Measurements from ENCODE around the gene MNDA. TPM values are rescaled to one million over a fixed set of nuclear protein-coding genes. Genes with fewer than 3 reads are reported as not detected.

MNDA gene
- total RNA-seq = under 1 TPM; 0.50 to 0.55 TPM
- polyA plus RNA-seq = under 1 TPM; 0.29 to 0.57 TPM

DNA sequence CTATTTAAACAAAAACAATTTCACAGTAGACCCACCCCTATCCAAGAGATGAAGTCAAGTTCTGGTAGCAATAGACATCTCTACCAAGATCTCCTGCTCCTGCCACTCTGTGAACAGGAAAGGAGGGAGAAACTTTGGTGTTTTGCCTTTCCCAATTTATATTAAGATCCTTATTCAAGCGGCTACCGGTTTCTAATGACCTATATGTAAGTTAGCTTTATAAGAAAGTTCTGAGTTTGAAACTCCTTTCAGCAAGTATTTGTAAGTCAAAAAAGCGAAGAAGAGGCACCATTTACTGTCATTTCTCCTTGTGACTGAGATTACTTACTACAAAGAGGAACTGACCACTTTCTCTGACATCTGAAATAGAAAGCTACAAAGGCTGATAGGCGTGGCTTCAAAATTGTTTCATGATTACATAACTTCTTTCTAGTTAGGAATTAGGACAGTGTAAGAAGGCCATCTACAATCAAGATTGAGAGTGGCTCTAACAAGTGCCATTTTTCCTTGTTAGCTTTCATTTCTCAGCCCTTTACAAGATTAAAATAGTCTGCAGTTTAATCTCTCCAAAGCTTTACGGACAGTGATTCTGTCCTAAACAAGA lies at the start of gene MNDA:
TSS of gene MNDA (plus strand) at position 448 of the 604 bp plus-strand sequence. CDS start 10,803 bp downstream, outside the sequence.
- Mint-ChIP-seq H3K27ac (no peak within 1 kb of the TSS), H3K4me1 (peaks cover 0 to 7% (median 6%) of the 10 kb centered on the region in 4 donors), H3K4me3 (no peak within 1 kb of the TSS), H3K36me3 (peaks cover 1 to 11% of the 10 kb centered on the region in 2 donors), H3K9me3 (peaks cover 0 to 32% (median 23%) of the 10 kb centered on the region in 8 donors), H3K27me3 (no peaks in the 10 kb centered on the region)
- DNase-seq = no peak
- intact Hi-C loops (cut with micrococcal nuclease) = no loop called here
- no peak within 1 kb of the TSS for H3K27ac ChIP-seq (ENCODE audit: low read depth, low read length)
- CTCF ChIA-PET (ENCODE audit: partially characterized antibody) = no interaction called here
- H3K9me3 ChIP-seq (ENCODE audit: control insufficient read depth in 1 of 2, low read length in 2 of 2) = no peaks in the 10 kb centered on the region
- no peak within 1 kb of the TSS for H3K4me3 ChIP-seq (ENCODE audit: low read length in 2 of 2)
- H3K4me1 ChIP-seq (ENCODE audit: insufficient read depth, low read length) = no peaks in the 10 kb centered on the region
- no peaks in the 10 kb centered on the region for H3K27me3 ChIP-seq (ENCODE audit: insufficient read depth, low read length)
- H3K36me3 ChIP-seq (ENCODE audit: insufficient read depth, low read length) = no peaks in the 10 kb centered on the region
- POLR2A ChIA-PET (ENCODE audit: partially characterized antibody) = no interaction called here

- Mint-ChIP-seq H3K9me3 (no peaks in the 10 kb centered on the region), H3K4me3 (no peak overlapping the region), H3K4me1 (no peaks in the 10 kb centered on the region), H3K27me3 (peaks cover 0 to 3% of the 10 kb centered on the region in 2 donors), H3K27ac (peak overlapping the region in 1 of 7 donors; percentile 37), H3K36me3 (no peaks in the 10 kb centered on the region)
- no peaks in the 10 kb centered on the region for H3K9me3 ChIP-seq (ENCODE audit: control insufficient read depth in 1 of 2, low read length in 2 of 2)
- no peaks in the 10 kb centered on the region for H3K36me3 ChIP-seq (ENCODE audit: insufficient read depth, low read length)
- H3K4me3 ChIP-seq (ENCODE audit: low read length in 2 of 2) = no peak overlapping the region
- CTCF ChIA-PET (ENCODE audit: partially characterized antibody) = interaction anchor here (0.6 to 5.9 kb wide), 9 partner anchors 9 to 283 kb away, joined by 3 to 38 read pairs (median 4); partner anchors contain the start of gene AIM2
- peak in 4 of 5 donors; percentile 26 to 39 (median 33) for DNase-seq
- intact Hi-C loops (cut with micrococcal nuclease) = loop anchor here (1.0 to 5.0 kb wide), 2 partner anchors 205 to 284 kb away; partner anchors contain the start of gene AIM2
- H3K4me1 ChIP-seq (ENCODE audit: insufficient read depth, low read length) = no peaks in the 10 kb centered on the region
- H3K27ac ChIP-seq (ENCODE audit: low read depth, low read length) = no peak overlapping the region
- POLR2A ChIA-PET (ENCODE audit: partially characterized antibody) = interaction anchor here (1.3 to 2.0 kb wide), 2 partner anchors 275 to 279 kb away, joined by 3 to 5 read pairs; no protein-coding TSS in a partner anchor
- H3K27me3 ChIP-seq (ENCODE audit: insufficient read depth, low read length) = no peaks in the 10 kb centered on the region
Measured at GRCh38 chr1:158793604-158794003, 37.5 kb upstream of the MNDA start.

DNA sequence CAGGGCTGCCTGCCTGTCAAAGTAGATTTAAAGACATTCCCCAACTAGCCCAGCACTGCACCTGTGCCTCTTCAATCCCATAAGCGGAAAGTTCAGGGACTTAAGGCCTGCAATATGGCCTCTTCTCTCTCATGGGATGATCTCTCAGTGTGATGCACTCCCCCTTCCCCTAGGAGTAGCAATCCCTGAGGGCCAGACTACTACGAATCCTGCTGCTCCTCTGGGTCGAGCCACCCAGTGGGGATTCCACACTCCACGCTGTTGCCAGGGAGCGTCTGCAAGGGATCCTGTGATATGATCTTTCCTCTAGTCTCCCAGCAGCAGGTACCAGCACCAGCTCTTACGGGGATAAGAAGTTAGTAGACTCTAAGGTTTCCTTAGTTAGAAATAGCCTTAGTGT lies 36.9 kb upstream of the MNDA start:
- peaks cover 0 to 3% of the 10 kb centered on the region in 2 donors for H3K27me3 Mint-ChIP-seq
- H3K27me3 ChIP-seq (ENCODE audit: insufficient read depth, low read length) = no peaks in the 10 kb centered on the region
- no peak overlapping the region for H3K4me3 ChIP-seq (ENCODE audit: low read length in 2 of 2)
- no peaks in the 10 kb centered on the region for H3K4me1 ChIP-seq (ENCODE audit: insufficient read depth, low read length)
- H3K4me3 Mint-ChIP-seq = no peak overlapping the region
- H3K36me3 ChIP-seq (ENCODE audit: insufficient read depth, low read length) = no peaks in the 10 kb centered on the region
- no peak overlapping the region for H3K27ac Mint-ChIP-seq
- no peaks in the 10 kb centered on the region for H3K9me3 ChIP-seq (ENCODE audit: control insufficient read depth in 1 of 2, low read length in 2 of 2)
- H3K4me1 Mint-ChIP-seq = no peaks in the 10 kb centered on the region
- intact Hi-C loops (cut with micrococcal nuclease) = loop anchor here (5.0 kb wide), 1 partner anchor 283 kb away; the partner anchor contains the start of gene AIM2
- ChIA-PET POLR2A (ENCODE audit: partially characterized antibody) (interaction anchor here (1.3 to 2.0 kb wide), 2 partner anchors 274 to 278 kb away, joined by 3 to 5 read pairs; no protein-coding TSS in a partner anchor), CTCF (ENCODE audit: partially characterized antibody) (interaction anchor here (0.6 to 5.9 kb wide), 9 partner anchors 10 to 282 kb away, joined by 3 to 38 read pairs (median 4); partner anchors contain the start of gene AIM2)
- DNase-seq = no peak
- H3K9me3 Mint-ChIP-seq = no peaks in the 10 kb centered on the region
- H3K27ac ChIP-seq (ENCODE audit: low read depth, low read length) = no peak overlapping the region
- H3K36me3 Mint-ChIP-seq = no peaks in the 10 kb centered on the region

DNA sequence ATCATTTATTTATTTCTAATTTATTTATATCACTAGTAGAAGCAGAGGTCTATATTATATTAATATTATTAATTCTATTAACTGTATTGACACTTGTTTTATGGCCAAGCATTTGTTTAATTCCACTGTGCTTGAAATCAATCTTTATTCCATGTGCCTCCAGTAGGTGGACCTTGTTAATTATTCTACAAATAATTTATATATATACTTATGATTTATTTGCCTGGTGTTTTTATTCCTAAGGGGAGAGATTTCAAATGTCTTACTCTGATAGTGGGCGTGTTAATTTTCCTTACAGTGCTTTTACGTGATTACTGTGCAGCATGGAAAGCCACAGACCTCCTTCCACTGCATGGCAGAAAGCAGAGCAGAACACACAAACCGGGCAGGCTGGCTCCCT lies 32.6 kb upstream of the MNDA start:
- H3K9me3 Mint-ChIP-seq = no peaks in the 10 kb centered on the region
- H3K36me3 Mint-ChIP-seq = no peaks in the 10 kb centered on the region
- Histone ChIP-seq H3K27ac (ENCODE audit: low read depth, low read length) (no peak overlapping the region), H3K4me1 (ENCODE audit: insufficient read depth, low read length) (no peaks in the 10 kb centered on the region), H3K27me3 (ENCODE audit: insufficient read depth, low read length) (no peaks in the 10 kb centered on the region), H3K36me3 (ENCODE audit: insufficient read depth, low read length) (no peaks in the 10 kb centered on the region), H3K4me3 (ENCODE audit: low read length in 2 of 2) (no peak overlapping the region), H3K9me3 (ENCODE audit: control insufficient read depth in 1 of 2, low read length in 2 of 2) (no peaks in the 10 kb centered on the region)
- DNase-seq = no peak
- no peak overlapping the region for H3K27ac Mint-ChIP-seq
- intact Hi-C loops (cut with micrococcal nuclease) = loop anchor here (1.0 kb wide), 1 partner anchor 200 kb away; no protein-coding TSS in a partner anchor
- no peak overlapping the region for H3K4me3 Mint-ChIP-seq
- H3K27me3 Mint-ChIP-seq = peaks cover 5 to 15% of the 10 kb centered on the region in 2 donors
- ChIA-PET CTCF (ENCODE audit: partially characterized antibody) (no interaction called here), POLR2A (ENCODE audit: partially characterized antibody) (no interaction called here)
- H3K4me1 Mint-ChIP-seq = no peaks in the 10 kb centered on the region

DNA sequence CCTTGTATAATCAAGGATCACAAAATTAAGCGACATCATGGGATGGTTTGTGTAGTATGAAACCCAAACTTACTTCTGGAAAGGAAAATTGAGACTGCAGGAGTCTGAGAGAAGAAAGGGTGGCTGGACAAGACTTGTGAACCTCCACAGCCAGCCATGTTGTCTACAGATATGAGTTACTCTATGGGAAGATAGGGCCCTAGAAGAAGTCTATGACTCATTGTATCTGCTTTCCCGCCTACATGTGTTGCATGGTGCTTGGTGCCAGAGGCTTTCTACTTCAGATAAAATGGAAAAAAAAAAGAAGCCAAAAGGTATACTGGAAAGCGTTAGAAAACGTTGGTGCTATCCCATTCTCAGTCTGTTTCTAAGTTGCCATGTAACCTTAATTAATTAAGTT lies 31.5 kb upstream of the MNDA start:
- peaks cover 7 to 15% of the 10 kb centered on the region in 2 donors for H3K27me3 Mint-ChIP-seq
- H3K36me3 Mint-ChIP-seq = no peaks in the 10 kb centered on the region
- no peaks in the 10 kb centered on the region for H3K4me1 Mint-ChIP-seq
- ChIA-PET CTCF (ENCODE audit: partially characterized antibody) (interaction anchor here (1.3 kb wide), 1 partner anchor 199 kb away, joined by 4 read pairs; no protein-coding TSS in a partner anchor), POLR2A (ENCODE audit: partially characterized antibody) (no interaction called here)
- no peak overlapping the region for H3K4me3 Mint-ChIP-seq
- Histone ChIP-seq H3K27me3 (ENCODE audit: insufficient read depth, low read length) (no peaks in the 10 kb centered on the region), H3K27ac (ENCODE audit: low read depth, low read length) (no peak overlapping the region), H3K36me3 (ENCODE audit: insufficient read depth, low read length) (no peaks in the 10 kb centered on the region), H3K9me3 (ENCODE audit: control insufficient read depth in 1 of 2, low read length in 2 of 2) (no peaks in the 10 kb centered on the region), H3K4me3 (ENCODE audit: low read length in 2 of 2) (no peak overlapping the region), H3K4me1 (ENCODE audit: insufficient read depth, low read length) (no peaks in the 10 kb centered on the region)
- intact Hi-C loops (cut with micrococcal nuclease) = no loop called here
- no peaks in the 10 kb centered on the region for H3K9me3 Mint-ChIP-seq
- no peak overlapping the region for H3K27ac Mint-ChIP-seq
- no peak for DNase-seq

- POLR2A ChIA-PET (ENCODE audit: partially characterized antibody) = no interaction called here
- Mint-ChIP-seq H3K9me3 (no peaks in the 10 kb centered on the region), H3K27ac (no peak overlapping the region), H3K27me3 (peaks cover 7 to 15% of the 10 kb centered on the region in 2 donors), H3K4me1 (no peaks in the 10 kb centered on the region), H3K4me3 (no peak overlapping the region), H3K36me3 (no peaks in the 10 kb centered on the region)
- no peaks in the 10 kb centered on the region for H3K4me1 ChIP-seq (ENCODE audit: insufficient read depth, low read length)
- no peak for DNase-seq
- no peaks in the 10 kb centered on the region for H3K27me3 ChIP-seq (ENCODE audit: insufficient read depth, low read length)
- intact Hi-C loops (cut with micrococcal nuclease) = no loop called here
- no peak overlapping the region for H3K4me3 ChIP-seq (ENCODE audit: low read length in 2 of 2)
- H3K36me3 ChIP-seq (ENCODE audit: insufficient read depth, low read length) = no peaks in the 10 kb centered on the region
- H3K27ac ChIP-seq (ENCODE audit: low read depth, low read length) = no peak overlapping the region
- no peaks in the 10 kb centered on the region for H3K9me3 ChIP-seq (ENCODE audit: control insufficient read depth in 1 of 2, low read length in 2 of 2)
- CTCF ChIA-PET (ENCODE audit: partially characterized antibody) = no interaction called here
Measured at GRCh38 chr1:158800526-158800925, 30.6 kb upstream of the MNDA start.

GRCh38 chr1:158801396-158801795 lies 29.8 kb upstream of the MNDA start:
- H3K27ac Mint-ChIP-seq = no peak overlapping the region
- Histone ChIP-seq H3K4me3 (ENCODE audit: low read length in 2 of 2) (no peak overlapping the region), H3K27me3 (ENCODE audit: insufficient read depth, low read length) (no peaks in the 10 kb centered on the region), H3K4me1 (ENCODE audit: insufficient read depth, low read length) (no peaks in the 10 kb centered on the region), H3K36me3 (ENCODE audit: insufficient read depth, low read length) (no peaks in the 10 kb centered on the region), H3K27ac (ENCODE audit: low read depth, low read length) (no peak overlapping the region), H3K9me3 (ENCODE audit: control insufficient read depth in 1 of 2, low read length in 2 of 2) (no peaks in the 10 kb centered on the region)
- POLR2A ChIA-PET (ENCODE audit: partially characterized antibody) = no interaction called here
- H3K9me3 Mint-ChIP-seq = no peaks in the 10 kb centered on the region
- H3K27me3 Mint-ChIP-seq = peaks cover 7 to 15% of the 10 kb centered on the region in 2 donors
- no peak overlapping the region for H3K4me3 Mint-ChIP-seq
- DNase-seq = no peak
- intact Hi-C loops (cut with micrococcal nuclease) = no loop called here
- H3K36me3 Mint-ChIP-seq = no peaks in the 10 kb centered on the region
- no peaks in the 10 kb centered on the region for H3K4me1 Mint-ChIP-seq
- CTCF ChIA-PET (ENCODE audit: partially characterized antibody) = no interaction called here
